GM19328 (cell line): ENCODE measurements around the gene ZNF362.

Source experiments
- ATAC-seq: cut with Tn5 transposase; IDR thresholded peaks from one replicate; pipeline ENCODE4 v1.9.1; 2021; ENCODE audit warnings: mild to moderate bottlenecking, moderate library complexity; ENCODE audit not compliant: unreplicated experiment

ZNF362 gene

DNA sequence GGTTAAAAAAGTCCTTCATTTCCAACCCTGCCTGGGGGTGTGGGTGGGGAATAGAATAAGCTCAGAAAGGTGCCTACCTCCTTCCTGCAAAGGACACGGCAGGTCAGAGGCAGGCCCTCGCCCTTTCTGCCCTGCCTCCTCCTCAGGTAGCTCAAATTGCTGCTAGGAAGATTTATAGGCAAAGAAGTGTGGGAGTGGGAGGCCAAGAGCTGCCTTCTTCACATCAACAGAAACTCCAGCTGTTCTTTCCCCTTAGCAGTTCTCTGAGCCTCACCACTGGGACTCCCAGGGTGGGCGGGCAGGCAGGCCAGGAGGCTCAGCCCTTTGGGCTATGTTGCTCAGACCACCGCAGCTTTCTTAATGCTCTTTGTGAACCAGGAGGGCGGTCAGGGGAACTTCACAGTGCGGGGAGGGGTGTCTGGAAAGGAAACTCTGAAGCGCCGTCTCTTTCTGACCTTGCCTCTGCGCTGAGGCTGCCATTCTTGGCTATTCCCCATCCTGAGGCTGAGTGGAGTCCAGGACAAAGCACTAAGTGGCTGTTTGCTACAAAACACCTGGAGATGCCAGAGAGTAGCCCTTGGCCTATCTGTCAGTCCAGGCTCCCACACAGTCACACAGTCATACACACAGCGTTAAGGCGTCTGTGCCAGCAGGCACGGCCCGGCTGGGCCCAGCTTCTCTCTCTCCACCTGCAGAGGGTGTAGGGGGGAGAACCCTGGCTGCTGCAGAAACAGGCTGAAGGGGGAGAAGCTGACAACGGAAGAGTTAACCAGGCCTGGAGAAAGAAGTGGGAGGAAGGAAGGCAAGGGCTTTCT, 67.6 kb downstream of the ZNF362 start:
- no peak for ATAC-seq

DNA sequence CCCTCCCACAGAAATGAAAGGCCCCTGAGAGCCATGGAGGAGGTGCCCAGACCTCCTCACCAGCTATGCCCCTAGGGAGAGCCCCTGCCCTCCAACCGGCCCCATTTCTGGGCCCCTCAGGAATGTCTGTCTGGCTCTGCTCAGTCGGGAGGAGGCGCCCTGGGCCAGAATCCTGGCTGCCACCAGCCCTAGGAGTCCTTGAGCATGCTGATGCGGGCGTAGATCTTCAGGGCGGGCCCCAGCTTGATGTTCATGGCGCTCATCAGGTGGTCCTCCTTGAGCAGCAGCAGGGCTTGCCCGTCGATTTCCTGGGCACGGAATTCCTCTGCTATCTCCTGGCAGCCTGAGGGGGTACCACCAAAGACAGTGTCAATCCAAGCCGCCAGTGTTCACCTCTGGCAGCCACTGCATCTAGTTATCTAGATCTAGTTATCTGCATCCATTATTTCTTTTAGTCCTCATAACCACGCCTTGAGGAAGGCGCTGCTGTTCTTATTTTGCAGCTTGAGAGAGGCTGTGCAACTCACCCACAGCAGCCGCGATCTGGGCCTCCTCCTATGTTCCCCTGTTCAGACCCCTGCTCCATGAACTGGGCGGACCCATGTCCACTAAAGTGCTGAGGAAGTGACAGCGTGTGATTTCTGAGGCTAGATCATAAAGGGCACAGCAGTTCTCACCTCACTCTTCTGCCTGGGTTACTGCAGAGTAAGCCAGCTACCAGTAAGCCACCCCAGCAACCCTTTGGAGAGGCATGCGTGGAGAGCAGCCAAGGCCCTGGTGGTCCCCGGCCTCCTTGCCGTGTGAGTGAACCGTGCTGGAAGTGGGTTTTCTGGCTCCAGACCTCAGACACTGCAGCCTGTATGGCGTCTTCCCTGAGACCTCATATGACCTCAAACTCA, 68.6 kb downstream of the ZNF362 start:
- ATAC-seq: no peak

DNA sequence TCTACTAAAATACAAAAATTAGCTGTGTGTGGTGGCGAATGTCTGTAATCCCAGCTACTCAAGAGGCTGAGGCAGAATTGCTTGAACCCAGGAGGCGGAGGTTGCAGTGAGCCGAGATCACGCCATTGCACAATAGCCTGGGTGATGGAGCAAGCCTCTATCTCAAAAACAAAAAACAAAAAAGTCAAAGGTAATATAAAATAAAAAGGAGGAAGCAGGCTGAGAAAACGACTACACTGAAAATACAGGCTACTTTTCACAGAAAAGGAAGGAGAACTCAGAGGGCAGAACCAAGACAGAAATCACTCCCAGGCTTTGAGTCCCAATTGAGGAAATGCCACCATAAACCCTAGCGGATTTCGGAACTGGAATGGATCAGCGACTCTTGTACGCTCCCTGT, 70.5 kb downstream of the ZNF362 start:
- no peak for ATAC-seq

DNA sequence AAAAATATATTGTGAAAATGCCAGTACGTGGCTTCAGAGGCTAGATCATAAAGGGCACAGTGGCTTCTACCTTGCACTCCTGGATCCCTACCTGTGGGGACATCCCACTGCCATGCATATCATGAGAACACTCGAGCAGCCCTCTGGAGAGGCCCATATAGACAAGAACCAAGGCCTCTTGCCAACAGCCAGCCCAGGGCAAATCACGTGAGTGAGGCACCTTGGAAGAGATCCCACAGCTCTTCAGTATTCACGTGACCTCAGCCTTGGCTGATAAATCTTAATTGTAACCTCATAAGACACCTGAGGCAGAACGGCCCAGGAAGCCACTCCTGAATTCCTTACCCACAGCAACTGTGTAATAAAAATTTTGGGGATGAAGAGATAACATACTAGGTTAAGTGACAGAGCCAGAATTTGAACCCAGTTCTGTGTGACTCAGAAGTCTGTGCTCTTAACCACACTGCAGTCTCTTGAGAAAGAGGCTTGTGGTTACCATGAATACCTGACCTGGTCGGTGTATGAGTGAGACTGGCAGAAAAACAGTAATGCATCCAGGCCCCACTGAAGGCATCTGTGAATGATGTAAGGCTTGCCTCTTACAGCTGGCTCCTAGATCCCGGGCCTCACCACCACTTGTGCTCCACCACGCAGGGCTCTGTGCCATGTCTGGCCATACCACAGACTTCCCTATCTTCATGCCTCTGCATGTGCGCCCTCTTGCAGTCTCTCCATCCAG, 71.5 kb downstream of the ZNF362 start:
- no peak for ATAC-seq

DNA sequence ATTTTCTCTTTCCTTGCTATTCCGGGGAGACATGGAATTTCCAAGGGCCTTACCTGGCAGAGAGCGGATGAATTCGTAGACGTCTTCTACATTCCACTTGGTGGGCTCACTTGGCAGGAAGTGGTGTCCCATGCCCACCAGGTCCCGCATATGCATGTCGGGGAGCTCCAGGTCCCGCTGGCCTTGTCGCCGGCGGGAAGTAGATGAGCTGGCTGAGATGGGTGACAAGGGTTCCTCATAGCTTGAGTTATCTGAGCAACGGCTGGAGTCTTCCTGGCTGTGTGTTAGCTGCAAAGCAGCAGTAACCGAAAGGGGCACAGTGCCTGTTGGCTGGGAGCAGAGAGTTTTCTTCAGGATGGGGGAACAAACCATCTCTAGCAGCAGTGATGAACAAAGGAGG, 72.5 kb downstream of the ZNF362 start:
- ATAC-seq: no peak

DNA sequence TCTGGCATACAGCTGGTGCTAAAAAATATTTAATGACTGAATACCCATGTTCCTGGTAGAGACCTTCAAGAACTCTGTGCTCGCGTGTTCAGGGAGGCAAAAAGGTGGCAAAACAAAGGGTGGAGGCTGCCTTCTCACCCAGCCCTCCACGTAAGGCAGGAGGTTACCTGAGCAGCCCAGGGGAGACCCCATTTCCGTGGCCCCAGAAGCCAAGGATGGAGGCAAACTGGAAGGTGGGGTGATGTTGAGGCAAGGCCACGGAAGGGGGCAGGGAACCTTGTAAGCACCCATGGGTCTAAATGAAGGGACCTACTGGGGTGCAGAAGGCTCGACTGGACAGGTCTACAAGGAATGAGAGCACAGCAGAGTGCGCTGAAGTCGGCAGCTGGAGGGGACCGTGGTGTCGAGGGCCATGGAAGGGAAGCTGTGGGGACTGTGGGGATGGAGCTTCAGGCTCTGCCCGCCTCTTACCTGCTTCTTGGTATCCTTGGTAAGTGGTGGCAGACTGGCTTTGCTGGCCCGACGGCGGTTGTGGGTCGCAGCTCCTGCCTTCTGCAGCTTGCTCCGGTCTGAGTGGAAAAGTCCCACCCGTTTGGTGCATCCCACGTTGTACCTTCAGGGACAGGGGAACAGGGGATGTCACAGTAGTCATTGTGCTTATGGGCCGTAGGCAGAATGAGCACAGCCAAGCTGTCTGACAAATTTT, 73.5 kb downstream of the ZNF362 start:
- no peak for ATAC-seq

DNA sequence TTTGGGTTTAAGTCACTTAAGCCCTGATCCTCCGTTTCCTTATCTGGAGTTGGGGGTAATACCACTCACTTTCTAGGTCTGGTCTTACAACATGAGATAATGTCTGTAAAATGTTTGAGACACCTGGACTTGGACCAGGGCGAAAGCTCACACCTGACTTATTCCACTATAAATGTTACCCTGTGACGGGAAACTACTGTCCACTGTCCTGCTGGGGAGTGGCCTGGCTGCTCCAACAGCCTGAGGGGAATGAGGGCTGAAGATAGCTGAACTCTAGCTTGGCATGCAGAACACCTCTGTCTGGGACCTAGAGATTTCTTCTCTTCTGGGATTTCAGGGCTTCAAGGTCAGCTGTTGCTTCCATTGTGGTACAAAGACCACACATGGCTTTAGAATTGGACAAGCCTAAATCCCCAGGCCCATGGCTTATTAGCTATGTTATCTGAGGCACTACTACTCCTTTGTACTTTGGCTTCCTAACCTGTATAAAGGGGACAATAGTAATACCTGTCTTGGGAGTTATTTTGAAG, 74.1 kb downstream of the ZNF362 start:
- no peak for ATAC-seq

DNA sequence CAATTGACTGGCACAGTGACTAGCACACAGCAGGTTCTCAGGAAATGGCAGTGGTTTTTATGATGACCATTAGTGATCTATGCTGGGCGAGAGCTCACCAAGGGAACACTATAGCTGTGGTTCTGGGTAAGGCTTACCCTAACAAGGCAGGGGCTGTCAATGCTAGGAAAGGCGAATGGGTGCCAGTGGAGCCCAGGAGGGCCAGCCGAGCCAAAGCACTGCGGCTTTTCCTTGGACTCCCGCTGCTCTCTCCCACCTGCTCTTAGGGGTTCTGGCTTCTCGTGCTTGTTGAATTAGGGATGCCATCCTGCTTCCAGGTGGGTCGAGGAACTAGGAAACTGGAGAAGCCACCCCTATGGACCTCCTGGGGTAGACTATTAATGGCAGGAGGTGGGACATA, 74.6 kb downstream of the ZNF362 start:
- ATAC-seq: no peak

DNA sequence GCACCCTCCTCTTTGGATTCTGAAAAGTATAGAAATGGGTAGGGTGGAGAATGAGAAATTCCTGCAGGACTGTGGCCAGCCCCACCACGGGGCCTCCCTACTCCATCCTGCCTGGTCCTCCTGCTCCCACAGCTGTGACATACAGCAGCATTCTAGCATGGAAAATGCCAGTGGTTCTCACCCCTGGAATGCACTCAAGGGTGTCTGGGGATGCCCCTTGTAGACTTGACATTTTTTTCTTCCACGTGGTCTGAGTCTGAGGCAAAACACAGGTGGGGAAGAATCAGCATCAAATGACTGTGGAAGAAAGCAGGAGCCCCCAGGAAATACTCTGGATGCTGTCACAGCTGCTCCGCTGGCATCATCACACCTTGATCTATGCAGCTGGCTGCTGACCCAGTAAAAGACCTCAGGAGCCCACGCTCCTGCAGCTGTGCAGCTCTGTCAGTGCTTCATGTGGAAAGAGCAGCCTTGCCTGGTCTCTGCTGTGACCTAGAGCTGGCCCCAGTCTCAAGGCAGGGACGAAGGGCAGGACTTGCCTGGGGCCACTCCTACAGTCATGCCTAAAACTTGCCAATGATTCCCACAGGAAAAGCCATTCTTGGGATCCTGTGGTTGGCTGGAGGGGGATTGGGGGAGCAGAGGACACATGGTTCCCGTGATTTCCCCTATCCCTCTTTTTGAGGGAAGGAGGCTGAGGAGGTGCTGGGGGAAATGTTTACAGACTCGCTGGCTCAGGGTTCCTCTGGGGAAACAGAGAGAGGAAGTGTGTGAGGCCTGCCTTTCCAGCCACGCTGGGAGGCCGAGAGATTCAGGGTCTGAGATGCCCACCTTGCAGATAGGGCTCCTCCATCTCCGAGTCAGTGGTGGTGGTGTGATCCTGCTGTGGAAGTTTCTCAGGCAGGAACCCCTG, 75.4 kb downstream of the ZNF362 start:
- ATAC-seq: no peak

DNA sequence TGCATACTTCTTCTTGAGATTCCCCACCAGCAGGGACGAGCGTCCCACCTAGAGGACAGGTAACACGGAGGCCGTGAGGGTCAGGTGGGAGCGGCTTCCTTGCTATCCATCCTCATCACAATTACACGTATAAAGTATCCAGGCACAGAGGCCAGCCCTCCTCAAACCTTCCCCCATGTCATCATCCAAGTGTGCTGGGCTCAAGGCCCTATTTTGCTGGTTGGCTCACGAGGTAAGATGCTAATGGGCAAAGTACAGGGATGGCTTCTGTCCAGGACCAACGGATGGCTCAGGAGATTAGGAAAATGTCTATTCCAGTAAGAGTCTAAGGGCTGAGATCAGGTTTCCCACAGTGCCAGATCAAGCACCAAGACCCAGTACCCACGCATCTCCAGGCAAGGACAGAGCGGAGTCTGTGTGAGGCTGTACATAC, 76.1 kb downstream of the ZNF362 start:
- no peak for ATAC-seq

DNA sequence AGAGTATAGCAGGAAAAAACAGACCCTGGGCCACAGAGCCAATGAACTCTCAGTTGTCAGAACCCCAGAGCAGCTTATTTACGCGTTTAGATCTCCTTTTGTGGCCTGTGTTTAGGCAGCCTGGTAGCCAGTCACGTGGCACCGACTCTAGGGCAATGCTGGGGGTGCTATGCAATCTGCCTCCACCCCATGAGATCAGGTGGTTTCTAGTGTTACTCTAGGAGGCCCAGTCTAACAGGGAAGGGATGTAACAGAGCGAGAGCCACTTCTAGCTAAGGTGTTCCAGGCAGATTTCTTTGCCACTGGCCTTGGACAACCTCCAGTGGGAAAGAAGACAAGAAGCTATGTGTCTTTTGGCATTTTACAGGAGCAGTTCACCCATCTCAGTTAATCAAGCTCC, 76.6 kb downstream of the ZNF362 start:
- no peak for ATAC-seq

DNA sequence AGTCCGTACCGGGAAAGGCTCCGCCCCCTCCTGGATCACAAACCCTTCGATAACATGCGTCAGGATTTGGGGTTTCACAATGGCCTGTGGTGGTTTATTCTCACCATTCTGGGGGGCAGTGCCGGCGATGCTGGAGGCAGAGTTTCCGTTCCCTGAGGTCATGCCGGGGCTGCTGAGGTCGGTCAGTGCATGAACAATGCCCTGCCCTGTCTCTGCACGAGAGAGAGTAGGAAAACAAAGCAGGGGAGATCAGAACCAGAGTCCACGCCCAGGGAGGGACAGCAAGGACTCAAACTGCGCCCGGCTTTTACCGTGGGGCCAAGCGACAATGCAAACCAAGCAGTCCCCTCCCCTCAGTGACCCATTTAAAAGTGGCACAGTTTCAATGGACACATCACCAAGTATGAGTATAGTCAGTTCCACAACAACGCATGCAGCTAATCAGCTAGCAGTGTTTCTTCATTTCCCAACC, 77.8 kb downstream of the ZNF362 start:
- no peak for ATAC-seq

DNA sequence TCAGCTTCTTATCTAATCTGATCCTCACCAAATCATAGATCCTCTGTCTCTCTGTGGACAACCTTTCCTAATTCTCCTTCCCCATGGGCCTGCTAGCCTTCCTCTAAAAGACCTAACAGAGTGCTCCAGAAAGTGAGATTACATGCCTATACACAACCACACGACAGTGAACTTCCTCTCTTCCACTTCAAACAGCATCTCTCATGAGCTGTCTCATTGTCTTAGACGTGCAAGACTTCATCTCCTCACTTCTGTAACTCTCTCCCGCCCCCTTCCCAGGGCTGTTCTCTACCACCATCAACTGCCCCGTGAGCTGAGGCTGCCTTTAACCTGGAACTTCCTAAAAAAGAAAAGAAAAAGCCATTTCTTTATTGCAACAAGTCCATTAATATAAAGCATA, 78.7 kb downstream of the ZNF362 start:
- no peak for ATAC-seq

DNA sequence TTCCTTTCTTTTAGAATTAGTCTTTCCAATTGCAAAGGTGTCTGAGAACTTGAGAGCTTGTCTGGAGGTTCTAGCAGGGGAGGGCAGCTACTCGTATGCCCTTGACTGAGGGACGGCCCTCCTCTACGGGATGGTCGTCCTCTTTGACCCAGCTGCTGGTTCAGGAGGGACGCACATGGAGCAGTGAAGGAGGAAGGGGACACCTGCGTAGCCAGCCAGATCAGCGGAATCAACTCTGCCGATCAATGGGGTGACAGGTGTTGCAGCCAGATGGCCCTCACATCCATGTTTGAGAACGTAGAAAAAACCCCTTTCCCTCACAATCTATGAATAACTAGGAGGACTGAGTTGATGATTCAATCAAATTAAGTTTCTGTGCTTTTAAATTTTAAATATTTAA, 80.3 kb downstream of the ZNF362 start:
- ATAC-seq: no peak

DNA sequence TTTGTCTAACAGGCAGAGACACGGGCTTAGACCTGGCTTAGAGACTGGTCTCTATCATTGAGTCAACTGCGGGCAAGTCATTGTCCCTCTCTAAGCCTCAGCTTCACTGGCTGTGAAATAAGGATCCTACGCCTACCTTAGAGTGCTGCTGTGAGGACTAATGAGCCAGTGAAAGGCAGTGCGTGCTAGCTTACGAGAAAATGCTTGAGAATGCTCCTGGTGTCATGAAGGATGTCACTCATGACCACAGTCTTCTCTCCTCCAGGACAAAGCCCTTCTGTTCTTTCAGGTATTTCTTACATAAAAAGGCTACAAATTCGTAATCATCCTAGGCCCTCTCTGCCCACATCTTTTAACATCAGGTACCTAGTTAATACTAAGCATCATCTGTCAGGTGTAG, 81.1 kb downstream of the ZNF362 start:
- ATAC-seq: no peak

DNA sequence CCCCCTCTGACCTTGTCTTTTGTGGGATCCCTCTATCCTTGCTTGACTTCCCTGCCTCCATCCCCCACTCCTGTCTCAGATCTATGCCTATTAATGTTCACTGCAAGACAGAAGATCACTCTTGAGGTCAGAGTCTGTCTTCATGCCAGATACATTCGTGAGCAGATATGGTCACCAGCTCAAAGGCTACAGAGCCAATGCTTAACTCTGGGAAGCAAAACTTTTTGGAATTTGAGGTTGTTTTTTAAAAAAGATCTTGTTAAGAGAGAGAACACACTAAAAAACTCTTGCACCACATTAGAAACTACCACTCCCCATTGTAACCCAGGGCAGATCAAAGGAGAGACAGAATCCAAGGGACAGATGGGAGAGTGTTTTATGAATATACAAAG, 81.8 kb downstream of the ZNF362 start:
- ATAC-seq: no peak

DNA sequence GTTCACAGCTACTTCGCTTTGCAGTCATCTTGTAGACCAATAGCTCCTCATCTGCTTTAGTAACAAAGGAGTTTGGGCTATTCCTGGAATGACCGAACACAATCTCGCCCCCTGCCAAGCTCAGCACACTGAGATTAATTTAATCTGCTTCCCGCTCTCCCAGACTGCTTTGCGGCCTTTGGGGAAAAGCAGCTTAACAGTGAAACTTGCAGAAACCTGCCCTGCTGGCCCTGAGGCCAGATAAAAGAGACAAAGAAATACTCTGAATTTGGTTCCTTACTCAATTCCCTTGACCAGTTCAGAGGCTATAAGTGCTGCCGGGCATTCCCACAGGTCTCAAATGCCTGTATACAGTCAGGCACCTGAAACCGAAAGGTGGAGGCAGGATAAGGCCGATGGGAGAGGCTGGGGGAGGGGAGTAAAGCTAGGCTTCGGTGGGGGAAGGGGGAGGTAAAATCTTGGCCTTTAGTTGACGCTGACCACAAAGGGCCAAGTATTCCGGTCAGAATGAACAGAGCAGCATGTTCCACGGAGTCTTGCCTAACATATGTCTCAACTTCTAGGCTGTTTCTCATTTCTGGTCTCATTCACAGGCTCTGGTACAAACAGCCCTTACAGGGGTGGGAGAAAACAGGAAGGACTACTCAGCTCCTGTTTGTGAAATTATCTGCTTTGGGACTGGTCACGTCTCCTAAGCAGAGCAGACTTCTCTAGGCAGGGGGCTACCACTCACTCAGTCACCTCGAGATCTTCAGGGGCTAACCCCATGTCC, 82.3 kb downstream of the ZNF362 start:
- no peak for ATAC-seq

DNA sequence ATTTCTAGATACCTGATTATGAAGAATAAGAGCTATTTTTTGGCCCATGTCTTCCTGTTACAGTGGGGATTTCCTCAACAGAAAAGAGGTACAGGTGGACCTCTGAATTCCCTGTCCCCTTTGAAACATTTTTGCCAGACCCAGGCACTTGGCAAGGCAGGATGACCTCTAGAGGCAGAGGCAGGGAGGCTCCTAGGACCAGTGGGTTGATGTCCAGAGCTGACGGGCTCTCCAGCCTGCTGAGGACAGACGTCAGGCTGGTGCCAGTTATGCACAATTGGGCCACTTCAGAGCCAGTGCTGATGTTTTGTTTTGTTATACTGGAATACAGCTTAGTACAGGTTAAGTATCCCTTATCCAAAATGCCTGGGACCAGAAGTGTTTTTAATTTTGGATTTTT, 83.1 kb downstream of the ZNF362 start:
- no peak for ATAC-seq

DNA sequence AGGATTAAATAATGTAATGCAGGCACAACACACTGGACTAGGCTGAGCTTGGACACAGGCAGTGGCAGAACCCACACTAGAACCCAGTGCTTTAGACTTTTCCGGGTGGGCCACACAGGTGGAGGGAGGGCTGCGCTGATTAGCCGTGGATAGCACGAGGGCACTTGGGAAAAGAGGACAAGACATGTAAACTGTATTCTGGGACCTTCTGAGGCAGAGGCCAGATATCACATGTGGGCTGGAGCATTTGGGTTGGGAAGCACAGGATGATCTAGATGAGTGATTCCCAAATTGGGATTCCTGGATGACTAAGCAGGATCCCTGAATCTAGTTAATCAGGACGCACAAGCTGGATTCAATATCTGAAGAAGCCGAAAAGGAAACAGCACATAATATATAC, 84.9 kb downstream of the ZNF362 start:
- no peak for ATAC-seq
